H1 (cell line): Measurements from ENCODE around the gene TTC33. TPM values are rescaled to one million over a fixed set of nuclear protein-coding genes. Genes with fewer than 3 reads are reported as not detected.

Experiments used
- SAP30 ChIP-seq: fragments of 300-600 bp; sonication (generic); IDR thresholded peaks from 2 replicates; pipeline ENCODE4 v1.7.1; 2012; ENCODE audit warnings: low read length, moderate library complexity, mild to moderate bottlenecking, inconsistent platforms; ENCODE audit not compliant: insufficient read depth, insufficient replicate concordance
- YY1 ChIP-seq: IDR thresholded peaks from 2 replicates; pipeline ENCODE4 v1.6.1; 2011; ENCODE audit warnings: low read depth, mild to moderate bottlenecking, low read length
- polyA plus RNA-seq, 7 experiments: library from polyadenylated mRNA; depleted of rRNA in 3 of 7; stranded (reverse) in 5 of 7; unstranded in 2 of 7; fragments of >200 nt in 5 of 7; fragments of 200-250 nt in 2 of 7; gene quantifications; 1 replicate in 5 of 7; 2 replicates in 1 of 7; 4 replicates in 1 of 7; pipeline versions ENCODE4 v1.2.1 to v1.2.3, GENCODE V29; 2011 to 2013; ENCODE audit warnings: missing spikeins in 2 of 7, mixed read lengths in 2 of 7
- total RNA-seq: library from RNA; stranded (reverse); fragmentation: NEBNext Ultra II Directional; extraction: Animal tissue kit (Norgen Biotek cat#: 25700); gene quantifications from 2 replicates; pipeline ENCODE4 v1.2.1, GENCODE V29; 2021

The TTC33 gene
- total and polyA plus RNA-seq, 2 of the 8 experiments (the other 6 are each of a cell fraction or from before 2014, with no cell fraction given), result 1.2 to 12.6 TPM

GRCh38 chr5:40677456-40677855 lies 78.3 kb downstream of the TTC33 start (continued):
- TF ChIP-seq SAP30 (no peak), YY1 (no peak)
- TF ChIP-seq, all 59 proteins: peak for 0
